ENCODE data around the gene MRTFA. TPM values are rescaled to one million over a fixed set of nuclear protein-coding genes. Genes with fewer than 3 reads are reported as not detected.

Gene MRTFA
- polyA plus RNA-seq, 2 of the 4 experiments (the other 2 are of a cell fraction) = 6.8 to 48.3 TPM

- TF ChIP-seq SREBF2 (IDR thresholded peaks at IDR 0.05) (no peak), JUN (IDR thresholded peaks at IDR 0.05) (no peak), EP300 (IDR thresholded peaks at IDR 0.05) (no peak), PBX3 (IDR thresholded peaks at IDR 0.05) (no peak), HOXA7 (CRISPR knock-in tag; IDR thresholded peaks at IDR 0.05) (no peak), ESRRA (IDR thresholded peaks at IDR 0.05; ENCODE audit: borderline replicate concordance, low read length) (no peak), CHD2 (IDR thresholded peaks at IDR 0.05; ENCODE audit: low read length, partially characterized antibody) (no peak), REST (IDR thresholded peaks at IDR 0.05) (no peak), RFX5 (IDR thresholded peaks at IDR 0.05) (no peak), USF2 (IDR thresholded peaks at IDR 0.05) (peak; percentile 76), CTCF (IDR thresholded peaks at IDR 0.05) (no peak), HES2 (IDR thresholded peaks at IDR 0.05) (no peak), FOSL2 (IDR thresholded peaks at IDR 0.05) (no peak), FOSL2 (CRISPR knock-in tag; IDR thresholded peaks at IDR 0.05) (peak; percentile 22; the same call in 1 of the 2 replicates), CBX2 (IDR thresholded peaks at IDR 0.05; ENCODE audit: borderline replicate concordance, low read depth) (no peak)
- H3K4me1 ChIP-seq = peaks cover 31% of the 10 kb centered on the region
- FAIRE-seq (no peak), ATAC-seq (no peak), DNase-seq (ENCODE audit: low read depth in 1 of 2, low spot score in 1 of 2) (peak in 1 of 2 experiments; percentile 44)
- peak overlapping the region; percentile 19 to 82; a peak in 2 of 6 replicates for H3K27ac ChIP-seq
- WGBS (ENCODE audit: missing lambda C conversion rate) = 90% methylated on average over 6 of the region's 6 CpGs
- CTCF ChIA-PET = interaction anchor here (1.6 kb wide), 1 partner anchor 117 kb away, joined by 5 read pairs; no protein-coding TSS in a partner anchor
- POLR2A ChIA-PET = no interaction called here
- no peaks in the 10 kb centered on the region for H3K9me3 ChIP-seq
- H3K4me3 ChIP-seq = no peak overlapping the region
- H3K4me2 ChIP-seq = no peak overlapping the region
Measured at GRCh38 chr22:40641269-40641668, 4.8 kb upstream of the MRTFA start.

- no peak for ATAC-seq
- ChIA-PET CTCF (interaction anchor here (0.9 to 3.8 kb wide), 2 partner anchors 8 to 202 kb away, joined by 3 to 12 read pairs; no protein-coding TSS in a partner anchor), POLR2A (no interaction called here)
- TF ChIP-seq CHD2 (IDR thresholded peaks at IDR 0.05; ENCODE audit: low read length, partially characterized antibody) = no peak
- TF ChIP-seq REST (IDR thresholded peaks at IDR 0.05) = no peak
- TF ChIP-seq E2F6 (IDR thresholded peaks at IDR 0.05; ENCODE audit: borderline replicate concordance, low read depth) = no peak
- no peak for TF ChIP-seq TFCP2L1 (CRISPR knock-in tag; IDR thresholded peaks at IDR 0.05)
- no peak for DNase-seq (ENCODE audit: low read depth in 1 of 2, low spot score in 1 of 2)
- H3K4me1 ChIP-seq = peaks cover 30% of the 10 kb centered on the region; the same call in 2 of the 3 replicates
- H3K9me3 ChIP-seq = no peaks in the 10 kb centered on the region
- peak overlapping the region; percentile 99; the same call in 1 of the 3 replicates for H3K4me2 ChIP-seq
- FAIRE-seq = no peak
- WGBS (ENCODE audit: missing lambda C conversion rate) = 92% methylated on average over 16 of the region's 17 CpGs
- no peak overlapping the region for H3K4me3 ChIP-seq
- H3K27ac ChIP-seq = peak overlapping the region in 1 of 2 experiments; percentile 97; a peak in 4 of 6 replicates
Measured at GRCh38 chr22:40638261-40638660, 1.7 kb upstream of the MRTFA start.

Data from A549 (cell line).